Measurements from ENCODE around the gene EPHB2.
"Not testable (repeated sequence)": the region's sequence is repeated elsewhere in the genome, so short reads cannot be mapped to it uniquely, and the experiment has no call there.

EPHB2 gene

DNA sequence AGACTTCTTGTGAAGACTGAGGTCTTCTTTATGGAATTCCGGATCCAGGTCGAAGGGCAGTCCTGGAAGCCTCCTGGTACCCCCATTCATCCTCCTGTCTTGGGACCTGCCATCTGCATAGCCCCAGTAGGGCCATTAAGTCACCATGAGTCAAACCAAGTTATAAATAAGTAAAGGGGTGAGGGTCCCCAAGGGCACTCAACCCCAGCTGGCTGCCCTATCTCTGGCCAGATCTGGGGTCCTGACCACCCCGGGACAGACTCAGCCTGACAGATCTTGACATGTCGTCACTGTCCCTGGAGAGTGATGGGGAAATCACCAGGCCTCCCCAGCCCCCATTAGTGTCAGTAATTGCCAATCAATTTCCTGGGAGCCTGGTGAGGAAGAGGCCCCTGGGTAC, 108.7 kb downstream of the EPHB2 start:
- DNase-seq (ENCODE audit: low read depth) = no peak

DNA sequence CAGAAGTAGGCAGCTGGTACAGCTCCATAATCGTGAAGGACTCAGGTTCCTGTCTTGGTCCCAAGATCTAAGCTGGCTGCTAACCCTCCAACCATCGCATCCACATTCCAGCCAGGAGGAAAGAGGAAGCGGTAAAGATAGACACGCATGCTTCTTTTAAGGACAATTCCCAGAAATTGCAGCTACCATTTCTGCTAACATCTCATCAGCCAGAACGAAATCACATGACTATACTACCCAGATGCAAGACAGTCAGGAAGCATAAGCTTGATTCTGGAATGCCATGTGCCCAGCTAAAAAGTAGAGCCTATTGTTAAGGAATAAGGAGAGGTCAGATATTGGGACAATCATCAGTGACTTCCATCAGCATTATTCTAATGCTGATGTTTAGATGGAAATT, 110.4 kb downstream of the EPHB2 start:
- no peak for DNase-seq (ENCODE audit: low read depth)

DNA sequence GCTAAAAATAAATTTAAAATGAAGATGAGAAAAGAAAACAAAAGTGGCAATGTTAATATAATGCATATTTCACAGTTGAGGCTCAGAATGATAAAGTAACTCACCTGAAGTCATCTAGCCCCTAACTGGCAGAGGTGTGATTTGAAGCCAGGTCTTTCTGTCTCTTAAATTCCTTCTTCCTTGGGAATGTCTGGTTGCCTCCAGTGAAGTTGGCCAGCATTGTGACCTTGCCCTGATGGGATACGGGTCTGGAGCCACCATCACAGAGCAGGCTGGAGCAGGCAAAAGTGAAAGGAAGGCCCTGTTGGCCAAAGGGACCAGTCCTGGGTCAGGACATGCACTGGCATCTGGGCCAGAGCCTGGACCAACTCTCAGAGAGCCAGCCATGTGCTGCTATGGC, 111.7 kb downstream of the EPHB2 start:
- DNase-seq (ENCODE audit: low read depth) = no peak

DNA sequence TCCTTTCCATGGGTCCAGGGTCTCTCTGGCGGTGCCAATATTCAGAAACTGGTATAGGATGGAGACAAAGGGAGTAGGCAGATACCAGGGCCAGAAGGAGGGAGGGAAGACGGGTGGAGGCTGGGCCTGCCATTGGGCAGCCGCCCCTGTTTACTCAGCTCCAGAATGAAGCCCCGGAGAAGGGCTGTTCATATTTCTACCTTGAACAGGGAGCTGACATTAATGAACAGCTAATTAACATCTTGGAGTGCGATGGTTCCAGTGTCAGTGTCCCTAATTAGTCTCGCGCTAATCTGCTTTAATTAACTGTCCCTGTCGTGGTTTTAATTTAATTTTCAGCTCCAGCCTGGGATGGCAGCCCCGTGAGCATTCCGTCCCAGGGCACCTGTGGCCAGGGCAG, 113.8 kb downstream of the EPHB2 start:
- no peak for DNase-seq (ENCODE audit: low read depth)

DNA sequence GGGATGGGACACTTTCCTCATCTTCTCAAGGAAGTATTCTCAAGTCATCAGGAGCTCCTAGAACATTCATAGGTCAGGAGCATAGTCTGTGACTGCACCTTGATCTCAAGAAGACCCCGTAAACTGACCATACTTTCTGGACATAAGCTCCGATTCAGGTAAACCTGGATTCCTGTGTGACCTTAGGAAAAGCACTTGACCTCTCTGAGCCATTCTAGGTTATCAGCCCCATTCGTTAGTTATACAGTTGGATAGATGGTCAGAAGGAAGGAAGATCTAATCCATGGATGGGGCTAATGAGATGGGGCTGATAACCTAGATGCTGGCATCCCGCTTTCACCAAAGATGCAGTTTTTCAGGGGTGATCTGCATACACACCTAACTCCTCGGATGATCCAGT, 114.3 kb downstream of the EPHB2 start:
- DNase-seq (ENCODE audit: low read depth) = no peak

DNA sequence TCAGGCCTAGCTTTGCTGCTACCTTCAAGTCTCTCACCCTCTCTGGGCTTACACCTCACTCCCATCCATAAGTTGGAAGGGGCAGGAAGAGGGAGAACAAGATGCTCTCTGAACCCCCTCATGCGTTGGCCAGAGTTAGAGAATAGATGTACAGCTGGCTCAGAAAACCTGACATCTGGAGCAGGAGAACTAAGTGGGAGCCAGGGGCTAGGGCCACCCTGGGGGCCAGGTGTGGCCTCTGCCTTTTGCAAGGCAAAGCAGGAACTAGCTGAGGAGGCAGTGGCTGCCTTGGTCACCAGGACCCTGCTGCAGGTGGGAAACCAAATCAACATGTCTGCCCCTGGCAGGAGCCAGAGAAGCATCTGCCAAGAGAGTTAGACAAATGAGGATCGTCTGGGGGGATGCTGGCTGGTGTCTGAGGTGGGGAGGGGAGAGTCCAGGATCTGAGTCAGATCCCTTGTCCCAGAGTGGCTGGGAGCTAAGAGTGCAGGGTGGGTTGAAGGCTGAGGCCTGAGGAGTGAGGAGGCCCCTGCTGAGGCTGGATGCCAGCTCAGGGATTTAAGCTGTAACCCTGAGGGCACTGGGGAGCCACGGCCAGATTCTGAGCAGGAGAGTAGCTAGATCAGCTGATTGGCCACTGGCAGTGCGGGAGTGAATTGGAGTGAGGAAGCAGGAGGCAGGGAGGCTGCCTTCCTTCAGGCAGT, 115.0 kb downstream of the EPHB2 start:
- DNase-seq (ENCODE audit: low read depth) = no peak

DNA sequence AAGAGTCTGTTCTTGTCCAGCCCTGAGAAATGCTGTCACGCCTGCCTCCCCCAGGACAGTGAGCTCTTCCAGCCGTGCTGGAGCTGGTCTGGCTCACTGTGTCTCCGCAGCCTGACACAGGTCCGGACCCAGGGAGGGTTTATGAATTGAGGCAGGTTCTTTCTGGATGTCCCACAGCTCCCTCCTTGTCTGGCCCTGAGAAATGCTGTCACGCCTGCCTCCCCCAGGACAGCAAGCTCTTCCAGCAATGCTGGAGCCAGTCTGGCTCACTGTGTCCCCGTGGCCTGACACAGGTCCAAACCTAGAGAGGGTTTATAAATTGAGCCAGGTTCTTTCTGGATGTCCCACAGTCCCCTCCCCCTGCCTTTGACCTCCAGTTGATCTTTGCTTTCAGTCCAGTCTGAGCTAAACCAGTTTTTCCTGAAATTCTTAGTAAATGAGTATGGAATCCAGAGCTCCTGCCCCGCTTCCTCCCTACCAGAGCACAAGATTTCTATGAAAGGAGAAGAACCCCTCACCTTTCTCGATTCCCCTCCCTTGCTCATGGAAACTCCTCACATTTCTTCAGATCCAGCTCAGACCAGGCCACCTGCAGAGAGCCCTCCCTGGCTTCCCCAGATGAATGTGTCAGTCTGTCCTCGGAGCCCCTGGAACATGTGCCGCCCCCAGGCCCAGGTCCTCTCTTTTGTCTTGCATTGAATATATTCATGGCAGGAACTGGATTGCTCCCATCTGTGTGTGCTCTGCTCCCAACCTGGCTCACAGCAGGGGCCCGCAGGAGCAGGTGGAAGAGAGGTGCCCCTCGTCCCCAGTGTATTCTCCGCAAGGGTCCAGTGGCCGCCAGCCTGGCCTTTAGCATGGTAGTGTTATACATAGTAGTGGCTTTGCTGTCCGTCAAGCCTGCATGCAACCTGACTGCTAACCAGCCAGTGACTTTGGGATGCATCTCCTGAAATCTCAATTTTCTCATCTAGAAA, 116.3 kb downstream of the EPHB2 start:
- no peak for DNase-seq (ENCODE audit: low read depth)

DNA sequence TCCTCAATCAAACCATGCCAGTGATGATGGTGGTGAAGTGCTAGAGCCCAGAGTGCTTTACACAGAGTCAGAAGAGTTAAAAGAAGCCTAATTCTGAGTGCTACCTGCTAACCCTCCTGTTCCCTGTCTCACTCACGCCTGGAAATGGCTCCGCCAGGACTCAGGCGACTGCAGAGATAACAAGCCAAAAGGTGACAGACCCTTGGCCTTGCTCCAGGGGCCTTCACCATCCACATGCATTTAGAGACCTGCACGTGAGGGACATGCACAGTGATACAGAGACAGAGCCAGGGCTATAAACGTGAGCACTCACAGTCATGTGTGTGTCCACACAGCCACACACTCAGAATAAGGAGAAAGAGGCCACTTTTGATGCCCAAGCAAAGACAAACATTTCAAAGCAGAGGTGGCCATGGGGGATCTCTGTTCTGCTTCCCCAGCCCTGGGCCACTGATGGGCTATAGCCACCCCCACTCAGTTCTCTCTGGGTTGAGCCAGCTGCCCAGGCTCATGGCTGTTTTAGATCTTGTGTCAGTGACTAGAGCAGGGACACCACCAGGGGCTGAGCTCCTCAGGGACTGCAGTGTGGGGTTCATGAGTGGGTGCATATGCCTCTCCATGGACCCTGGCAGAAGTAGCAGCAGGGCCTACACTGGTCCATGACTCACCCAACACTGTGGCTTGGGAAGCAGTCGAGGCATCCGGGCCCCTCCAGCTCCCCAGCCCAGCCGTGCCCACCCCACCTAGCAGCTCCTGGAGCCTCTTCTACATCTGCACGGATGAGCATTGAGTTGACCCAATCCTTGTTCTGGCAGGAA, 117.2 kb downstream of the EPHB2 start:
- DNase-seq (ENCODE audit: low read depth) = no peak

DNA sequence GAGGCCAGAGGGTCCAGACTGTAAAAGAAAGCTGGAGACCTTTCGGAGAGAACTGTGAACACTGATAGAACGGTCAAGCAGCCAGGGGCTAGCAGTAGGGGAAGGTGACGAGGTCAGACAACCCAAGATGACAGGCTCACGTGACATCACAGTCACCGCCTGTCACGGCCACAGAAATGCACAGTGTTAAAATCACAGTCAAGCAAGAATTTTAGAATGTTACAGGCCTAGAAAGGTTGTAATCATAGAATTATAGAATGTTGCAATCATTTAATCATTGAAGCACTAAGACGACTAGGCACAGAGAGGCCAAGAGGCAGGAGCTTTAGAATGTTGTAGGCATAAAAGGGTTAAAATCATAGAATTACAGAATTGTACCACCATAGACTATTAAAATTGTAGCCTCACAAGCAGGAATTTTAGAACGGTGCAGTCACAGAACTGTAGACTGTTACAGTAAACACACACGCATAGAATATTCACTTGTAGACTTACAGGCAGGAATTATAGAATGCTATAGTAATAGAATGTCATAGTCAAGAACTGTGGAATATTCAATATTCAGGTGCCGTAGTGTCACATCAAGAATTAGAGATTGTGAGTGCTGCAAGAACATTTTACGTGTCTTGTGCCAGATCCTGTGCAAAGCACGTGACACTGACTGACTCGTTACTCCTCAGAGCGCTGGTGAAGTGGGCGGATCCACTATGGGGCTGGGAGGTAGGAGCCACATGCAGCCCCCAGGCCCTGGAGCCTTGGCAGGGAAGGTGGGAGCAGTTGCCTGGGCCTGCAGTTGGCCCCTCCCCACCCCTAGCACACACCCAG, 118.1 kb downstream of the EPHB2 start:
- DNase-seq (ENCODE audit: low read depth) = no peak

DNA sequence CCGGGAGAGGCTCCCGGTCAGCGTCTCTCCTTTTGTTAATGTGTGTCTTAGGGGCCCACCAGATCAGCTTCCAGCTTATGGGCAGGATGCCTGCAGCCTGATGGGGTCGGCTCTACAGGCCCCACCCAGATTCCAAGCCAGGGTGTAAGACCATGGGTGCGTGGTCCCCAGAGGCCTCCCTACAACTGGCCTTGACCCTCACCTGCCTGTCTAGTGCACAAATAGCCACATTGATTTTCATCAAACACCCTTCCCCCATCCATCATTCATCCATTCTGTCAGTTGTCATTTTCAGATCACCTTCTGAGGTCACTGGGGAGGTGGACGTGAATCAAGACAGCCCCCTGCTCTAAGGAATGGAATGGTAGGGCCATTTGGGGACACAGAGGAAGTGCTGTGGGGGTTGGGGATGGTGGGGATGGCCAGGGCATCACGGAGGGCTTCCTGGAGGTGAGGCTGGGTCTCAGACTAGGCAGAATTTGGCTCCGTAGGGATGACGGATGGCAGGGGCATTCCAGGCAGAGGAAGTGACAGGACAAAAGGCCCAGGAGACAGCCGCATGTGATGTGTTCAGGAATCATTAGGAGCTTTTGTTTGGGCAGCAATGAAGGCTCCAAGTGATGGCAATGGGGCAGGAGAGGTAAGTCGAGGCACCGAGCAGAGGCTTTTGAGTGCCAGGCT, 118.8 kb downstream of the EPHB2 start:
- no peak for DNase-seq (ENCODE audit: low read depth)

DNA sequence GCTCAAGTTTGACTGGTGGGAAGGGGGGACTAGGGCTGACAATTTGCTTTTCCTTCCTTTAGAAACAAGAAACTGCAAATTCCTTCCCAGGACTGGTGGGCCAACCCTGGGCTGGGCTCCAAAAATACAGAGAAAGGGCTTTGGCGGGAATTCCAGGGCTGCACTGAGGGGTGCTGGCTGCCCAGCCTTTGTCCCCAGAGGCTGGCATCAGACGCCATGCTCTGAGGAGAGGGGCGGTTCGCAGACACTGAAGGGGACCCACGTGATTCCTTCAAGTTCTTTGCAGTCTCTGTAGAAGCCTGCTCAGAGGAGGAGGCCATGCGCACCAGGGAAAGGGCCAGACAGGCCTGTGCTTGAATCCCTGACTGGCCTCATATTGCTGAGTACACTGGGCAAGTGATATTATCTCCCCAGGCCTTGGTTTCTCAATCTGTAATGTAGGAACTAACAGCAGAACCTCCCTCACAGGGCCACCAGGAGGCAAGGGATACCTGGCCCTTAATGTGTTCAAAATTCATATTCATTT, 119.5 kb downstream of the EPHB2 start:
- no peak for DNase-seq (ENCODE audit: low read depth)

DNA sequence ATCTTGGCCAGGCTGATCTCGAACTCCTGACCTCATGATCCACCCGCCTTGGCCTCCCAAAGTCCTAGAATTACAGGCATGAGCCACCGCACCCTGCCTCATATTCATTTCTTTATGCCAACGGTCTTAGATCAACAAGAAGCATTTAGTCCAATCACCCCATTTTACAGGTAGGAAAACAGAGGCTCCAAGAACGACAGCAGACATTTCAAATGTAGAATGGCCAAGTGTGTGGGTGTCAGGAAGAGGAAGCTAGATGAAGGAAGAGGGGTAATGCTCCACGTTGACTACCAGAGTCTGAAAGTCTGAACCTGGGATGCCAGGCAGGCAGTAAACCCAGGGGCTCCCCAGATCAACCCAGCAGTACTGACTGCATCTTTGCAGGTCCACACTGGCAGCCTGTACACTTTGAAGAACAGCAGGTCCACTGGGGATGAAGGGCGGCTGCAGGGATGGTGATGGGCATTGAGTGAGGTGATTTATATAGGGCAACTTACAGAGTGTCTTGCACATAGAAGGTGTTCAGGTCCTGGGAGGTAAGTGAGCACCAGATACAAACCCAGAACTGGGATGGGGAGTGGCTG, 120.2 kb downstream of the EPHB2 start:
- no peak for DNase-seq (ENCODE audit: low read depth)

DNA sequence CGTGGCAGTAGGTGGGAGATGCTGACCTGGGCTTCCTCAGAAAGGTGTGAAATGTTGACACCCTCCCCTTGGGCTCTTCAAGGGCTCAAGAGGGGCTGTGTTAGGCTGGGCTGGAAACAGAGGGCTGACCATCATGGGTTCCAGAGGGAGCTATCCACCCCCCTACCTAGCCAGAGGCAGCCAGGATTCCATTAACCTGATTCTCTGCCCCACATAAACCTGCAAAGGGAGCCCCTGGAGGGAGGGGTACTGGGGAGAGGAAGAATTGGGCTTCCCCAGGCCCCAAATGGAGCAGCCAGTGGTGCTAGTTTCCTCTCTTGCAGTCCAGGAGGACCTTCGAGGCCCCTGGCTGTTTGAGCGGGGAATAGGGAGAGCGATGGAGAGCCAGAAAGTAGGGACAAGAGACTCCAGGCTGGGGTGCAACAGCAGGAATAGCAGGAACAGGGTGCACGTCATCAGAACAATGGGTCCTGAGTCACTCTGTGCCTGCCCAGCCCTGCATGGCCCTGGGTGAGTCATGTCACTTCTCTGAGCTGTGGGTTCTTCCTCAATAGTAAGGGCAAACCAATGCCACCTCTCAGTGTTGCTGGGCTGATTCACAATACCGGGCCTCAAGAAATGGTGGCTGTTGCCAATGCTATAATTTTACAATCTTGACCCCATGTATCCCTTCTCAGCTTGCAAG, 121.2 kb downstream of the EPHB2 start:
- no peak for DNase-seq (ENCODE audit: low read depth)

DNA sequence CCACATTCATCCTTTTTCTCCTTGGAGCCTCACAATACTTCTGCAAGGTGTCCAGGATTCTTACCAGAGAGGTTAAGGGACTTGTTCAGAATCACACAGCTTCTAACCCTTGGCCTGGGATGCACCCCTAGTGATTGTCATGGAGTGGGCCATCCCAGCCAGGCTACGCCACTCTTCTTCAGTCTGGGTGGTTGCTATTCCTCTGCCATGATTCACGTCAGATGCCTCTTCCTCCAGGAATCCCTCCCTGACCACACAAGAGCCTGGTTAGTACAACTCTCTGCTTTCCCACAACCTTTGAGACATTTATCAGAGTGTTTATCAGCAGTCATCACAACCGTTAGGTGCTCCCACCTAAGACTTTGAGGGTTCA, 121.8 kb downstream of the EPHB2 start:
- no peak for DNase-seq (ENCODE audit: low read depth)

DNA sequence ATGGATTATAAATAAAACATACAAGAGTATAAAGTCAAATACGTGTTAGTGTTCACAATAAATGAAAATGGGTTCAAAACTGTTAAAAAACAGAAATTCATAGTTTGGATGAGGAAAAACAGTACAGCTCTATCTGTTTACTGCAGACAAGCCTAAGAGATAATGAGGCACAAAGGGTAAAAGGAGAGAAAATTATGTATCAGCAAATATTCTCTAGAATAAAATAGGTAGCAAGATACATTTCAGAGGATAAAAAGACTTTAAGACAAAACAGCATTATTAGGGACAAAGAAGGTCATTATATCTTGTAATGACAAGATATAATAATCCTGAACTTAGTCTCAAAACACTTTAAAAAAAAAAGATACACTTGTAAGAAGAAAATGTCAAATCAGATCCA, 123.1 kb downstream of the EPHB2 start:
- no peak for DNase-seq (ENCODE audit: low read depth)

DNA sequence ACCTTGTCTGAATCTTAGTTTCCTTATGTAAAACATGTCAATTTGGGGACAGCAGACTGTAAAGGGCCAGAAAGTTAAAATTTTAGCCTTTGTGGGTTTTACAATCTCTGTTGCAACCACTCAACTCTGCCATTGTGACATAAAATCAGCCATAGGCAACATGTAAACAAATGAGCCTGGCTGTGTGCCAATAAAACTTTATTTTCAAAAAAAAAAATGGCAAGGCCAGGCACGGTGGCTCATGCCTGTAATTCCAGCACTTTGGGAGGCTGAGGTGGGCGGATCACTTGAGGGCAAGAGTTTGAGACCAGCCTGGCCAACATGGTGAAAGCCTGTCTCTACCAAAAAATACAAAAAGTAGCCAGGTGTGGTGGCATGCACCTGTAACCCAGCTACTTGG, 123.8 kb downstream of the EPHB2 start:
- DNase-seq (ENCODE audit: low read depth) = not testable (repeated sequence)

DNA sequence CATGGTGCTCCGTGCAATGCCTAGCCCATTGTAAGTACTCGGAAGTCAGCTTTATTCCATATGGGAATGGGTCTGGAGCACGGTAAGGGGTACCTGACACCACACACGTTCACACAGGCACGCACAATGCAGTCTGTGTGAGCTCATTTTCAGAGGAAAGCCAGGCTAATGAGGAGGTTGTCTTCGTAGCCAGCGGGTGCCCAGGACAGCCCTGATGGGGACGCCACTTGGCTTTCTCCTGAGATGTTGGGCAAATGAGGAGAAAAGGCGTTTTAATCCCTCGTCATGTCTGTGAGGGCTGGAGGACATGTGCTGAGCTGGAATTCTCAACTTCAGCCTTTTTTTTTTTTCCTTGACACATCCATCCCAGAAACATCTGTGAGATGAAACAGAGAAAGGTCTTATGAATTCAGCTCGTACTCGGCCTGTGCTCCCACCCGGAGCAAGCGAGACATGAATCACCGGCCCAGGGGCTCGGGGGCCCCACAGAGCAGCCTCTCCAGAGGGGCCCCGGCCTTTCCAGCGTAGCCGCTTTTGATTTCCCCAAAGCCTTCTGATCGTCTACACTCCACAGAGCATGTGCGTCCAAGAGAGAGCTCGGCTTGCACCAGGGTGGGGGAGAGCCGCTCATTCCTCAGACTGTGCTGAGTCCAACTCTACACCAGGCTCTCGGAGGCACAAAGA, 125.1 kb downstream of the EPHB2 start:
- DNase-seq (ENCODE audit: low read depth) = no peak

DNA sequence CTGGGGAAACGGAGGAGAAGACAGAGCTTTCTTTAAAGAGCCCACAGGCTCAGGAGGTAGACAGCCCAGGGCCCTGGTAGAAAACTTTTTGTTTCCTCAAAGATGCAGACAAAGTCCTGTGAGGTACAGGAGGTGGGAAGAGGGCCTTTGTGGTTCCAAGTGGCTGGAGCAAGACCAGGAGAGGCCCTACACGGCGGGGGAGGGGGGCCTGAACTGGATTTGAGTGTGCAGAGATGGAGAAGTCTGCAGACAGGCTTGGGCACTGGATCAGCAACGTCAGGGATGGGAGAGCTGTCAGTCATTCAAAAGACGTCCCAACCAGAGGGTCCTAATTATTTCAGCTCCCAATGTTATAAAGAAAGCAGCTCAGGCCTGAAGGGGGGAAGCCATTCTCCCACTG, 126.2 kb downstream of the EPHB2 start:
- DNase-seq (ENCODE audit: low read depth) = no peak

DNA sequence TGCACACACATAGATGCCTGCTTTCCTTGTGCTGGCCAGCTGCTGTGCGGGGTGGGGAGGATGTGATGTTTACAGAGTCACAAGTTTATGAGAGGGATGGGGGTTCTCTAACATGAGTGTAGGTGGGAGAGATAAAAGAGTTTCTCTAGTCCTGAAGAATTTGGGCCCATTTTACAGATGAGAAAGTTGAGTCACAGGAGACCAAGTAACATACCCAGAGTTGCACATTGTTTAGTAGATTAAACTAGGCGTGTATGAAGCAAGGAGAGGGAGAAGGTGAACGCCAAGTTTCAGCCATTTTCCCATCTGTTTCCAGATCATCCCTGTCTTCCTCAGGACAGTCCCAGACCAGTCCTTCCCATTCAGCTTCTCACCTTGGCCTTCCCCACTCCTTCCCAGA, 126.7 kb downstream of the EPHB2 start:
- no peak for DNase-seq (ENCODE audit: low read depth)
